ENCODE data around the gene CDO1. TPM values are rescaled to one million over a fixed set of nuclear protein-coding genes. Genes with fewer than 3 reads are reported as not detected.

CDO1 gene
- total and polyA plus RNA-seq, 8 donors = 1.0 to 8.6 (median 3.9) TPM; not detected in 4

- intact Hi-C loops (cut with DNase I; ENCODE audit: low total_unique reads) = loop anchor here (10.0 kb wide), 1 partner anchor 135 kb away; no protein-coding TSS in a partner anchor
- Histone ChIP-seq H3K27ac (no peak overlapping the region), H3K4me3 (no peak overlapping the region), H3K4me1 (peaks cover 0 to 7% (median 0%) of the 10 kb centered on the region in 4 donors), H3K27me3 (no peaks in the 10 kb centered on the region), H3K9me3 (no peaks in the 10 kb centered on the region), H3K36me3 (no peaks in the 10 kb centered on the region)
- WGBS, 5 donors = 83 to 89% (median 85%) methylated on average over 2 of the region's 2 CpGs
- no peak for DNase-seq
- TF ChIP-seq POLR2A (IDR thresholded peaks at IDR 0.05) (no peak), EP300 (IDR thresholded peaks at IDR 0.05) (no peak), POLR2AphosphoS5 (IDR thresholded peaks at IDR 0.05) (no peak)
Measured at GRCh38 chr5:115800108-115800507, 16.4 kb downstream of the CDO1 start.

DNA sequence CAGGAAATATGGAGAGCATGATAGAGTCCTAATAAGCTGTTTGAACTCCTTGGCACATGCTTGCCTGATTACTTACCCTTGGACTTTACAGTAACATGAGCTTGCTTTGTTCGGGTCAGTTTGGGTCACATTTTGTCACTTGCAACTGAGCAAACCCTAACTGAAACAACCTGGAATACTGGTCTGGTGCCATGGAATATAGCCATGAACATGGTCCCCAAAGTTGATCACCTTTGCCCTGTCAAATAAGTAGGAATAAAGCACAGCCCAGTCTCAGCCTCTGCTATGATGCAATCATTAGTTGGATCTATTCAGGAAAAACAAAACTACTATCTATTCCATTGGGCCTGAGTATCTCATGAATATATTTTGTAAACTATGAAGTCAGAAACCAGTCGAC lies 18.2 kb downstream of the CDO1 start:
- Histone ChIP-seq H3K4me3 (no peak overlapping the region), H3K9me3 (no peaks in the 10 kb centered on the region), H3K4me1 (peaks cover 0 to 7% (median 0%) of the 10 kb centered on the region in 4 donors), H3K27me3 (no peaks in the 10 kb centered on the region), H3K27ac (no peak overlapping the region), H3K36me3 (no peaks in the 10 kb centered on the region)
- WGBS, 5 donors = 24 to 54% (median 32%) methylated on average over 2 of the region's 2 CpGs
- TF ChIP-seq POLR2AphosphoS5 (IDR thresholded peaks at IDR 0.05) = no peak
- TF ChIP-seq CTCF (IDR thresholded peaks at IDR 0.05) = no peak
- no peak for TF ChIP-seq EP300 (IDR thresholded peaks at IDR 0.05)
- no peak for TF ChIP-seq POLR2A (IDR thresholded peaks at IDR 0.05)
- intact Hi-C loops (cut with DNase I; ENCODE audit: low total_unique reads) = no loop called here
- no peak for DNase-seq

DNA sequence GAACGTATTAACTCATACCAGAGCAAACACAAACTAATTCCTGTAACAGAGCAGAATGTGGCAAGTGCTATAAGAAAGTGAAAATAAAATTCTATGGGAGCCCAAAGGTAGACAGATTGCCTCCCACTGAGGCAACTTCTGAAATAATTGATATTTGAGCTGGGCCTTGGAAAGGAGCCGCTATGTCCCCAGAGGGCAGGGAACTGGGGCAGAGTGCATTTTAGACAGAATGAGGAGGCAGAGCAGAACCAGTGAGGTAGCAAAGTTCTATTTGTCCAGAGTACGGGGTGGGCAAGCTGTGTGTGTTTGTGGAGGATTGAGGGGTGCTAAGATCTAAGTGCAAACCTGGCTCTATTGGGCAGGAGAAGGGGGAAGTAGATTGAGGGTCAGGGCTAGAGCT lies 19.8 kb downstream of the CDO1 start:
- H3K27ac ChIP-seq = no peak overlapping the region
- no peak for DNase-seq
- intact Hi-C loops (cut with DNase I; ENCODE audit: low total_unique reads) = no loop called here
- 82 to 86% (median 84%) methylated on average over 3 of the region's 3 CpGs for WGBS, 5 donors
- no peaks in the 10 kb centered on the region for H3K9me3 ChIP-seq
- no peak for TF ChIP-seq CTCF (IDR thresholded peaks at IDR 0.05)
- TF ChIP-seq POLR2A (IDR thresholded peaks at IDR 0.05) = no peak
- no peak for TF ChIP-seq POLR2AphosphoS5 (IDR thresholded peaks at IDR 0.05)
- no peak for TF ChIP-seq EP300 (IDR thresholded peaks at IDR 0.05)
- no peak overlapping the region for H3K4me3 ChIP-seq
- no peaks in the 10 kb centered on the region for H3K27me3 ChIP-seq
- H3K4me1 ChIP-seq = peaks cover 0 to 7% (median 0%) of the 10 kb centered on the region in 4 donors
- H3K36me3 ChIP-seq = no peaks in the 10 kb centered on the region

DNA sequence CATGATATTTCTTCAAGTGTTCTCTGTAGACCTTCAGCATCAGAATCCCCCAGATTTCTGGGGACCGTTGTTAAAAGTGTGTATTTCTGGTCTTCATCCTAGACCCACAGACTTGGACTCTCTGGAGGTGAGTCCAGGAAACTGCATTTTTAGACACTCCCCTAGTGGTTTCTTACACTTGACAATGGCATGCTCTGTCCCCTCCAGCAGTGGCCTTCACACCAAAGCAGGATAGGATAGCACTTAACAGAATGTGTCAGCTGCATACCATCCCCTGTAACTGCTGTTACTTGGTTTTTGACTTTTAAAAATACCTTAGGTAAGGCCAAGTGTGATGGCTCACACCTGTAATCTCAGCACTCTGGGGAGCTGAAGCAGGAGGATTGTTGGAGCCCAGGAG lies 20.8 kb downstream of the CDO1 start:
- H3K36me3 ChIP-seq = no peaks in the 10 kb centered on the region
- TF ChIP-seq EP300 (IDR thresholded peaks at IDR 0.05) (no peak), CTCF (IDR thresholded peaks at IDR 0.05) (no peak), POLR2A (IDR thresholded peaks at IDR 0.05) (no peak), POLR2AphosphoS5 (IDR thresholded peaks at IDR 0.05) (no peak)
- no peaks in the 10 kb centered on the region for H3K27me3 ChIP-seq
- WGBS, 5 donors = 78 to 100% (median 91%) methylated on average over 1 of the region's 1 CpG
- peaks cover 0 to 7% (median 0%) of the 10 kb centered on the region in 4 donors for H3K4me1 ChIP-seq
- no peak overlapping the region for H3K27ac ChIP-seq
- no peak overlapping the region for H3K4me3 ChIP-seq
- DNase-seq = no peak
- no peaks in the 10 kb centered on the region for H3K9me3 ChIP-seq
- intact Hi-C loops (cut with DNase I; ENCODE audit: low total_unique reads) = no loop called here

GRCh38 chr5:115788440-115788839 lies 28.0 kb downstream of the CDO1 start:
- Histone ChIP-seq H3K4me3 (no peak overlapping the region), H3K27me3 (peaks cover 0 to 20% (median 5%) of the 10 kb centered on the region in 3 donors), H3K4me1 (no peaks in the 10 kb centered on the region), H3K9me3 (no peaks in the 10 kb centered on the region), H3K27ac (no peak overlapping the region), H3K36me3 (no peaks in the 10 kb centered on the region)
- intact Hi-C loops (cut with DNase I; ENCODE audit: low total_unique reads) = no loop called here
- TF ChIP-seq EP300 (IDR thresholded peaks at IDR 0.05) = no peak
- no peak for TF ChIP-seq POLR2A (IDR thresholded peaks at IDR 0.05)
- TF ChIP-seq CTCF (IDR thresholded peaks at IDR 0.05) = no peak
- no peak for TF ChIP-seq POLR2AphosphoS5 (IDR thresholded peaks at IDR 0.05)
- DNase-seq = no peak
- WGBS, 5 donors = 94 to 100% (median 99%) methylated on average over 1 of the region's 1 CpG

Measured in stomach (tissue), 9 donors.